HepG2 (cell line): ENCODE measurements around the gene TRPT1. TPM values are rescaled to one million over a fixed set of nuclear protein-coding genes. Genes with fewer than 3 reads are reported as not detected.
A peak's percentile ranks its signal among the peaks of the same experiment; 100 is the strongest.

Source experiments
- ATF7-NPFF ChIP-seq: sonication (generic); formaldehyde crosslinking; IDR thresholded peaks from 2 replicates; pipeline ENCODE4 v1.8.1; 2023; ENCODE audit warnings: mild to moderate bottlenecking, low read depth, missing genetic modification reagents, moderate library complexity
- CBFB ChIP-seq: sonication (generic); formaldehyde crosslinking; IDR thresholded peaks from 2 replicates; pipeline ENCODE4 v1.4.0; 2020; ENCODE audit warnings: missing genetic modification reagents
- CCDC6 ChIP-seq: sonication (generic); formaldehyde crosslinking; IDR thresholded peaks from 2 replicates; pipeline ENCODE4 v1.8.1; 2022; ENCODE audit warnings: mild to moderate bottlenecking, missing genetic modification reagents, moderate library complexity
- IKZF1 ChIP-seq: fragments of 450-650 bp; IDR thresholded peaks from 2 replicates; pipeline ENCODE4 v1.7.1; 2016
- KAT7 ChIP-seq: IDR thresholded peaks from 2 replicates; pipeline ENCODE4 v1.6.1; 2018; ENCODE audit warnings: borderline replicate concordance, missing compliant biosample characterization
- LCORL ChIP-seq, 2 experiments: fragments of 450-650 bp in 1 of 2; sonication (generic) in 1 of 2; formaldehyde crosslinking in 1 of 2; IDR thresholded peaks; 2 replicates each; pipeline versions ENCODE4 v1.5.0 to v1.6.1; 2017 to 2020; ENCODE audit warnings: antibody characterized with exemption in 1 of 2, missing genetic modification reagents in 1 of 2
- MTF2 ChIP-seq: sonication (generic); formaldehyde crosslinking; IDR thresholded peaks from 2 replicates; pipeline ENCODE4 v1.5.0; 2020; ENCODE audit warnings: missing genetic modification reagents, borderline replicate concordance
- NFIC ChIP-seq: IDR thresholded peaks from 2 replicates; pipeline ENCODE4 v1.6.1; 2012; ENCODE audit warnings: mild to moderate bottlenecking, low read length, inconsistent platforms
- SMARCE1 ChIP-seq: fragments of 450-650 bp; IDR thresholded peaks from 2 replicates; pipeline ENCODE4 v1.6.1; 2017; ENCODE audit warnings: borderline replicate concordance
- THRA ChIP-seq: sonication (generic); formaldehyde crosslinking; IDR thresholded peaks from 2 replicates; pipeline ENCODE4 v1.4.0; 2020; ENCODE audit warnings: missing genetic modification reagents, borderline replicate concordance
- ZNF124 ChIP-seq: sonication (generic); formaldehyde crosslinking; IDR thresholded peaks from 2 replicates; pipeline ENCODE4 v1.4.0; 2020; ENCODE audit warnings: missing genetic modification reagents
- ZNF609 ChIP-seq: sonication (generic); formaldehyde crosslinking; IDR thresholded peaks from 2 replicates; pipeline ENCODE4 v1.4.0; 2020; ENCODE audit warnings: mild to moderate bottlenecking, missing genetic modification reagents, borderline replicate concordance
- polyA plus RNA-seq, 8 experiments: library from polyadenylated mRNA; depleted of rRNA in 3 of 8; stranded (reverse) in 7 of 8; unstranded in 1 of 8; fragments of >200 nt; fragmentation: Illumina TruSeq in 4 of 8; extraction: Trizol in 4 of 8; gene quantifications; 2 replicates each; pipeline versions ENCODE4 v1.2.1 to v1.2.3, GENCODE V29; 2011 to 2016; ENCODE audit warnings: low read depth in 4 of 8, missing spikeins in 1 of 8, mixed read lengths in 1 of 8; ENCODE audit not compliant: insufficient read depth in 1 of 8
- total RNA-seq, 5 experiments: library from RNA; depleted of rRNA; stranded (reverse); fragments of >200 nt; fragmentation: Illumina TruSeq; extraction: Trizol; gene quantifications; 2 replicates each; pipeline ENCODE4 v1.2.3, GENCODE V29; 2016; ENCODE audit warnings: low read depth in 1 of 5
- TF ChIP-seq, protein P1 (sequence below): sonication (generic); formaldehyde crosslinking; IDR thresholded peaks from 2 replicates; pipeline ENCODE4 v1.9.0; 2022; ENCODE audit warnings: low read depth, missing genetic modification reagents
- TF ChIP-seq, protein P2 (sequence below), 2 experiments: sonication (generic) in 1 of 2; formaldehyde crosslinking in 1 of 2; IDR thresholded peaks; 2 replicates each; pipeline versions ENCODE4 v1.4.0 to v1.6.1; 2018 to 2020; ENCODE audit warnings: missing genetic modification reagents in 2 of 2, borderline replicate concordance in 1 of 2, low read depth in 1 of 2, mild to moderate bottlenecking in 1 of 2, missing biosample characterization in 1 of 2
- TF ChIP-seq, protein P3 (sequence below): sonication (generic); formaldehyde crosslinking; IDR thresholded peaks from 2 replicates; pipeline ENCODE4 v1.8.0; 2022; ENCODE audit warnings: mild to moderate bottlenecking, missing genetic modification reagents, moderate library complexity

Gene TRPT1
- total and polyA plus RNA-seq, 2 of the 13 experiments (the other 11 are each of a cell fraction or from before 2014, with no cell fraction given) = 24.8 to 40.7 TPM

- no peak for TF ChIP-seq CCDC6 (CRISPR knock-in tag)
- no peak for TF ChIP-seq IKZF1
- no peak for TF ChIP-seq SMARCE1
- TF ChIP-seq, protein P1, sequence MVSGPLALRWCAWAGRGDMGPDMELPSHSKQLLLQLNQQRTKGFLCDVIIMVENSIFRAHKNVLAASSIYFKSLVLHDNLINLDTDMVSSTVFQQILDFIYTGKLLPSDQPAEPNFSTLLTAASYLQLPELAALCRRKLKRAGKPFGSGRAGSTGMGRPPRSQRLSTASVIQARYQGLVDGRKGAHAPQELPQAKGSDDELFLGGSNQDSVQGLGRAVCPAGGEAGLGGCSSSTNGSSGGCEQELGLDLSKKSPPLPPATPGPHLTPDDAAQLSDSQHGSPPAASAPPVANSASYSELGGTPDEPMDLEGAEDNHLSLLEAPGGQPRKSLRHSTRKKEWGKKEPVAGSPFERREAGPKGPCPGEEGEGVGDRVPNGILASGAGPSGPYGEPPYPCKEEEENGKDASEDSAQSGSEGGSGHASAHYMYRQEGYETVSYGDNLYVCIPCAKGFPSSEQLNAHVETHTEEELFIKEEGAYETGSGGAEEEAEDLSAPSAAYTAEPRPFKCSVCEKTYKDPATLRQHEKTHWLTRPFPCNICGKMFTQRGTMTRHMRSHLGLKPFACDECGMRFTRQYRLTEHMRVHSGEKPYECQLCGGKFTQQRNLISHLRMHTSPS (CRISPR knock-in tag) = no peak
- no peak for TF ChIP-seq ZNF609 (CRISPR knock-in tag)
- TF ChIP-seq NFIC = no peak
- TF ChIP-seq, protein P2, sequence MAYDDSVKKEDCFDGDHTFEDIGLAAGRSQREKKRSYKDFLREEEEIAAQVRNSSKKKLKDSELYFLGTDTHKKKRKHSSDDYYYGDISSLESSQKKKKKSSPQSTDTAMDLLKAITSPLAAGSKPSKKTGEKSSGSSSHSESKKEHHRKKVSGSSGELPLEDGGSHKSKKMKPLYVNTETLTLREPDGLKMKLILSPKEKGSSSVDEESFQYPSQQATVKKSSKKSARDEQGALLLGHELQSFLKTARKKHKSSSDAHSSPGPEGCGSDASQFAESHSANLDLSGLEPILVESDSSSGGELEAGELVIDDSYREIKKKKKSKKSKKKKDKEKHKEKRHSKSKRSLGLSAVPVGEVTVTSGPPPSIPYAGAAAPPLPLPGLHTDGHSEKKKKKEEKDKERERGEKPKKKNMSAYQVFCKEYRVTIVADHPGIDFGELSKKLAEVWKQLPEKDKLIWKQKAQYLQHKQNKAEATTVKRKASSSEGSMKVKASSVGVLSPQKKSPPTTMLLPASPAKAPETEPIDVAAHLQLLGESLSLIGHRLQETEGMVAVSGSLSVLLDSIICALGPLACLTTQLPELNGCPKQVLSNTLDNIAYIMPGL (CRISPR knock-in tag; IDR thresholded peaks at IDR 0.05; ENCODE audit: borderline replicate concordance in 1 of 2, low read depth in 1 of 2) = peak; percentile 2 to 79; a peak in 1 of 4 replicates
- TF ChIP-seq ATF7-NPFF = no peak
- TF ChIP-seq CBFB (CRISPR knock-in tag) = peak; percentile 65; the same call in 1 of the 2 replicates
- no peak for TF ChIP-seq LCORL (IDR thresholded peaks at IDR 0.05)
- no peak for TF ChIP-seq LCORL (CRISPR knock-in tag; IDR thresholded peaks at IDR 0.05)
- no peak; the same call in 1 of the 2 replicates for TF ChIP-seq KAT7 (CRISPR knock-in tag)
- no peak for TF ChIP-seq MTF2 (CRISPR knock-in tag)
- no peak for TF ChIP-seq ZNF124 (CRISPR knock-in tag)
- TF ChIP-seq, protein P3, sequence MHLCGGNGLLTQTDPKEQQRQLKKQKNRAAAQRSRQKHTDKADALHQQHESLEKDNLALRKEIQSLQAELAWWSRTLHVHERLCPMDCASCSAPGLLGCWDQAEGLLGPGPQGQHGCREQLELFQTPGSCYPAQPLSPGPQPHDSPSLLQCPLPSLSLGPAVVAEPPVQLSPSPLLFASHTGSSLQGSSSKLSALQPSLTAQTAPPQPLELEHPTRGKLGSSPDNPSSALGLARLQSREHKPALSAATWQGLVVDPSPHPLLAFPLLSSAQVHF = no peak
- TF ChIP-seq THRA = peak; percentile 49; the same call in 1 of the 2 replicates
Observed at GRCh38 chr11:64185693-64186491, 40.1 kb downstream of the TRPT1 start, which contains the start of gene STIP1 (continued).
